Right lobe of liver (tissue), 4 donors: ENCODE results near the gene PTCRA.
A peak's percentile ranks its signal among the peaks of the same experiment; 100 is the strongest.

Experiments used
- CTCF ChIP-seq, 4 donors: fragments of 200-600 bp in 3 of 4; fragments of 450-650 bp in 1 of 4; IDR thresholded peaks; one replicate each; pipeline versions ENCODE4 v1.5.1 to v1.8.0; 2016 to 2022; ENCODE audit warnings: antibody characterized with exemption in 4 of 4, mild to moderate bottlenecking in 2 of 4
- POLR2A ChIP-seq: fragments of 450-650 bp; IDR thresholded peaks from one replicate; pipeline ENCODE4 v1.6.1; 2017; ENCODE audit warnings: antibody characterized with exemption, mild to moderate bottlenecking
- donor health status: DM: no; HTN: no; CAD: no.
- donor health status: DM: no; HTN: no; CAD: no.
- donor health status: DM: no; HTN: yes; CAD: no.

GRCh38 chr6:42898891-42899361 is 16.9 kb upstream of the PTCRA start:
- peak; percentile 70 to 76 (median 74) for TF ChIP-seq CTCF (IDR thresholded peaks at IDR 0.05)
- TF ChIP-seq POLR2A, result no peak
